Body of pancreas (tissue), 4 donors: Measurements from ENCODE around the gene MXD3. TPM values are rescaled to one million over a fixed set of nuclear protein-coding genes. Genes with fewer than 3 reads are reported as not detected.

Experiments
- ATAC-seq: fragments of 150-250 bp; one replicate; pipeline ENCODE4 v1.9.1; 2016
- DNase-seq, 4 donors: peaks; one replicate each; pipeline ENCODE4 v3.0.0-alpha.2; 2019
- H3K27ac ChIP-seq, 4 donors: fragments of 200-600 bp; sonication (generic); 1 replicate in 3 of 4; 2 replicates in 1 of 4; pipeline versions ENCODE4 v1.5.1 to v1.6.1; 2016 to 2019; ENCODE audit warnings: mild to moderate bottlenecking in 1 of 4, mixed read lengths in 1 of 4, moderate library complexity in 1 of 4
- H3K27me3 ChIP-seq, 2 donors: fragments of 200-600 bp; sonication (generic); one replicate each; pipeline ENCODE4 v1.6.0; 2016; ENCODE audit warnings: mild to moderate bottlenecking in 1 of 2
- H3K36me3 ChIP-seq, 2 donors: fragments of 200-600 bp; sonication (generic); replicated peaks in 1 of 2; 2 replicates each; pipeline ENCODE4 v1.5.1; 2016; ENCODE audit warnings: low read depth in 2 of 2; ENCODE audit not compliant: insufficient read depth in 1 of 2
- H3K4me1 ChIP-seq: fragments of 200-600 bp; sonication (generic); one replicate; pipeline ENCODE4 v1.6.0; 2016
- H3K4me3 ChIP-seq, 2 donors: fragments of 200-600 bp; sonication (generic); 1 replicate in 1 of 2; 2 replicates in 1 of 2; pipeline ENCODE4 v1.5.1; 2016 to 2019
- H3K9me3 ChIP-seq, 3 donors: fragments of 200-600 bp; sonication (generic); 1 replicate in 2 of 3; 2 replicates in 1 of 3; pipeline ENCODE4 v1.5.1; 2016
- CTCF ChIP-seq, 7 experiments: fragments of 450-650 bp in 4 of 7; fragments of 200-600 bp in 3 of 7; sonication (generic) in 3 of 7; IDR thresholded peaks; one replicate each; pipeline ENCODE4 v1.5.1; 2016 to 2019; ENCODE audit warnings: antibody characterized with exemption in 7 of 7
- POLR2A ChIP-seq, 3 donors: fragments of 450-650 bp; IDR thresholded peaks; one replicate each; pipeline ENCODE4 v1.6.1; 2016; ENCODE audit warnings: antibody characterized with exemption in 3 of 3, mild to moderate bottlenecking in 2 of 3
- WGBS, 2 donors: methylation state at CpG; one replicate each; pipeline ENCODE4 v1.1.5; 2017; 5-methylcytosine and 5-hydroxymethylcytosine counted together
- intact Hi-C: fragments of 100-400 bp; cut with DNase I; formaldehyde crosslinking; loops from one replicate; pipeline ENCODE4 v1.15.1; 2023
- total RNA-seq, 2 donors: library from RNA; depleted of rRNA; stranded (reverse); fragments of >200 nt; gene quantifications; one replicate each; pipeline ENCODE4 v1.1.0, GENCODE V29; 2016

The MXD3 gene
- total RNA-seq, 2 donors from 2014 or later, result 13.2 to 21.4 TPM

- DNase-seq (peak in 1 of 4 donors; percentile 35), ATAC-seq (no peak)
- peaks cover 7% of the 10 kb centered on the region for H3K4me1 ChIP-seq
- no peak within 1 kb of the TSS for H3K27ac ChIP-seq
- intact Hi-C loops, result loop anchor here (5.0 kb wide), 1 partner anchor 35 kb away; no protein-coding TSS in a partner anchor
- no peak for TF ChIP-seq POLR2A (IDR thresholded peaks at IDR 0.05)
- no peak for TF ChIP-seq CTCF (IDR thresholded peaks at IDR 0.05)
- no peaks in the 10 kb centered on the region for H3K9me3 ChIP-seq
- H3K36me3 ChIP-seq, result no peaks in the 10 kb centered on the region
- WGBS, 2 donors, result 46 to 61% methylated on average over 15 to 37 of the region's 37 CpGs
- H3K4me3 ChIP-seq, result no peak within 1 kb of the TSS
- no peaks in the 10 kb centered on the region for H3K27me3 ChIP-seq
Observed at GRCh38 chr5:177357459-177358351, 46.0 kb upstream of the MXD3 start, which contains the start of gene RGS14. TSS of gene RGS14 (plus strand) at chr5:177357924. CDS start at chr5:177358025, 101 bp downstream.

- intact Hi-C loops, result loop anchor here (5.0 kb wide), 1 partner anchor 35 kb away; no protein-coding TSS in a partner anchor
- DNase-seq, result no peak
- no peak for ATAC-seq
- Histone ChIP-seq H3K36me3 (no peaks in the 10 kb centered on the region), H3K27me3 (no peaks in the 10 kb centered on the region), H3K27ac (no peak overlapping the region), H3K9me3 (no peaks in the 10 kb centered on the region), H3K4me3 (no peak overlapping the region), H3K4me1 (peaks cover 4% of the 10 kb centered on the region)
- TF ChIP-seq POLR2A (IDR thresholded peaks at IDR 0.05), result no peak
- TF ChIP-seq CTCF (IDR thresholded peaks at IDR 0.05), result no peak
- WGBS, 2 donors, result 76 to 95% methylated on average over 5 of the region's 5 CpGs
Observed at GRCh38 chr5:177357146-177357458, 45.4 kb upstream of the MXD3 start.

GRCh38 chr5:177356746-177357145, 45.0 kb upstream of the MXD3 start:
- Histone ChIP-seq H3K27me3 (no peaks in the 10 kb centered on the region), H3K9me3 (no peaks in the 10 kb centered on the region), H3K4me3 (no peak overlapping the region), H3K36me3 (no peaks in the 10 kb centered on the region), H3K4me1 (peaks cover 5% of the 10 kb centered on the region), H3K27ac (no peak overlapping the region)
- DNase-seq, result no peak
- ATAC-seq, result no peak
- 63 to 75% methylated on average over 3 of the region's 3 CpGs for WGBS, 2 donors
- intact Hi-C loops, result loop anchor here (5.0 kb wide), 1 partner anchor 34 kb away; no protein-coding TSS in a partner anchor
- TF ChIP-seq CTCF (IDR thresholded peaks at IDR 0.05), result no peak
- TF ChIP-seq POLR2A (IDR thresholded peaks at IDR 0.05), result no peak

- no peak for TF ChIP-seq CTCF (IDR thresholded peaks at IDR 0.05)
- TF ChIP-seq POLR2A (IDR thresholded peaks at IDR 0.05), result no peak
- Histone ChIP-seq H3K4me3 (no peak overlapping the region), H3K36me3 (no peaks in the 10 kb centered on the region), H3K27me3 (no peaks in the 10 kb centered on the region), H3K9me3 (no peaks in the 10 kb centered on the region), H3K27ac (no peak overlapping the region), H3K4me1 (peaks cover 5% of the 10 kb centered on the region)
- ATAC-seq (no peak), DNase-seq (no peak)
- WGBS, 2 donors, result 10 to 26% methylated on average over 1 of the region's 1 CpG
- intact Hi-C loops, result loop anchor here (5.0 kb wide), 1 partner anchor 34 kb away; no protein-coding TSS in a partner anchor
Observed at GRCh38 chr5:177355868-177356168, 44.1 kb upstream of the MXD3 start.
